Adipocyte (in vitro differentiated cells): ENCODE measurements around the gene KCNK15.

ENCODE experiments used
- DNase-seq: peaks from one replicate; pipeline ENCODE4 v3.0.0-alpha.2; 2015; ENCODE audit warnings: low read depth
- H3K27me3 ChIP-seq: replicated peaks from 2 replicates; pipeline ENCODE4 v1.7.0; 2013; ENCODE audit warnings: mild to moderate bottlenecking, low read length, moderate library complexity; ENCODE audit not compliant: control insufficient read depth, insufficient read depth
- H3K36me3 ChIP-seq: 2 replicates; pipeline ENCODE4 v1.7.0; 2013; ENCODE audit warnings: low read length, mild to moderate bottlenecking, moderate library complexity; ENCODE audit not compliant: control insufficient read depth, insufficient read depth, severe bottlenecking
- H3K4me1 ChIP-seq: 2 replicates; pipeline ENCODE4 v1.7.0; 2013; ENCODE audit warnings: mild to moderate bottlenecking, low read length, moderate library complexity; ENCODE audit not compliant: control insufficient read depth, insufficient read depth
- H3K4me3 ChIP-seq: 2 replicates; pipeline ENCODE4 v1.7.0; 2013; ENCODE audit warnings: mild to moderate bottlenecking, low read length, moderate library complexity
- H3K9ac ChIP-seq: 2 replicates; pipeline ENCODE4 v1.7.0; 2013; ENCODE audit warnings: mild to moderate bottlenecking, low read length, moderate library complexity
- H3K9me3 ChIP-seq: 2 replicates; pipeline ENCODE4 v1.7.0; 2013; ENCODE audit warnings: mild to moderate bottlenecking, low read length, moderate library complexity; ENCODE audit not compliant: control insufficient read depth

Gene KCNK15

DNA sequence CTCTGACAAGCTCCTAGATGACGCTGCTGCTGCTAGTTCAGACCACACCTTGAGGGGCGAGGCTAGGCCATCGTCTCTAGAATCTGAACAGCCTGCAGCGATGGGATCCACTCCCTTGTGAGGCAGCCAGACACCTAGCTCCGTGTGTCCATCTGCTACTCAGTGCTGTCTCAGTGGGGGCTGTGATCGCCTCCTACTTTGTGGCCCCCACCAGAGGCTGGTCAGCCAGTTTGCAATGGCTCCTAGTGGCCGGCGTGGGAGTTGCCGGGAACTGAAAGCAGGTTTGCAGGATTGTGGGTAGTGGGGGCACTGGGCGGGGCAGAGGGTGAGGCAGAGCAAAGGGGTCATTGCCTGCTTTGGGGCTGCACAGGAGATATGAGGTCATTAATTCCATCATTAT, 27.7 kb upstream of the KCNK15 start:
- H3K36me3 ChIP-seq, result peaks cover 5% of the 10 kb centered on the region
- peaks cover 71% of the 10 kb centered on the region for H3K4me1 ChIP-seq
- no peaks in the 10 kb centered on the region for H3K27me3 ChIP-seq
- peak overlapping the region; percentile 65 for H3K4me3 ChIP-seq
- no peak for DNase-seq
- no peaks in the 10 kb centered on the region for H3K9me3 ChIP-seq
- peak overlapping the region; percentile 75 for H3K9ac ChIP-seq

DNA sequence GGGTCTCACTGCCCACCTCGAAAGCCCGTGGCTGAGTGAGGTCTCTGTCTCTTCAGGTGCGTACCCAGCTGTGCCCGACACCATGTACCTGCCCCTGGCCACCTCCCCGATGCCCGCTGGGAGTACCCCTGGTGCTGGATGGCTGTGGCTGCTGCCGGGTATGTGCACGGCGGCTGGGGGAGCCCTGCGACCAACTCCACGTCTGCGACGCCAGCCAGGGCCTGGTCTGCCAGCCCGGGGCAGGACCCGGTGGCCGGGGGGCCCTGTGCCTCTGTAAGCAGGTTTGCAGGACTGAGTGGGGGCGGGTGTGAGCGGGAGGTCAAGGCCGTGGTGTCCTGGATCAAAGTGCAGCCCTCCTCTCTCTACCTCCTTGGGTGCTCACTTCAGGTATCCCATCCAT, 25.8 kb upstream of the KCNK15 start:
- Histone ChIP-seq H3K4me3 (no peak overlapping the region), H3K9ac (peak overlapping the region; percentile 76), H3K27me3 (no peaks in the 10 kb centered on the region), H3K36me3 (peaks cover 11% of the 10 kb centered on the region), H3K9me3 (no peaks in the 10 kb centered on the region), H3K4me1 (peaks cover 63% of the 10 kb centered on the region)
- DNase-seq, result no peak

DNA sequence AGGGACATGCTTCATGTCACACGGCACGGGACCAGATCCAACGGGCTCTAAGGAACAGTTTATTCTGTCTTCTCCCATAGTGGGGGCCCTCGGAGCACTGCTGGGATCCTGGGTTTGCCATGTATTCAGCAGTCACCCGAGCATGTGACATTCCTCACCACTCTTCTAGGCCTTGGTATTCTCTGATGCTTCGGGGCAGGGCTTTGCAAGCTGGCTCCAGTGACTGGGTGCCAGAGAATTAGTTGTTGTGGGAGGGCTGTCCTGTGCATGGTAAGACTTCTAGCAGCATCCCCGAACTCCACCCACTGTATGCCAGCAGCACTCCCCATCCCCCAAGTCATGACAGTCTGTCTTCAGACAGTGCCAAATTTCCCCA, 25.1 kb upstream of the KCNK15 start:
- Histone ChIP-seq H3K9me3 (no peaks in the 10 kb centered on the region), H3K36me3 (peaks cover 11% of the 10 kb centered on the region), H3K9ac (peak overlapping the region; percentile 76), H3K27me3 (no peaks in the 10 kb centered on the region), H3K4me1 (peaks cover 55% of the 10 kb centered on the region), H3K4me3 (peak overlapping the region; percentile 48)
- peak; percentile 80 for DNase-seq

DNA sequence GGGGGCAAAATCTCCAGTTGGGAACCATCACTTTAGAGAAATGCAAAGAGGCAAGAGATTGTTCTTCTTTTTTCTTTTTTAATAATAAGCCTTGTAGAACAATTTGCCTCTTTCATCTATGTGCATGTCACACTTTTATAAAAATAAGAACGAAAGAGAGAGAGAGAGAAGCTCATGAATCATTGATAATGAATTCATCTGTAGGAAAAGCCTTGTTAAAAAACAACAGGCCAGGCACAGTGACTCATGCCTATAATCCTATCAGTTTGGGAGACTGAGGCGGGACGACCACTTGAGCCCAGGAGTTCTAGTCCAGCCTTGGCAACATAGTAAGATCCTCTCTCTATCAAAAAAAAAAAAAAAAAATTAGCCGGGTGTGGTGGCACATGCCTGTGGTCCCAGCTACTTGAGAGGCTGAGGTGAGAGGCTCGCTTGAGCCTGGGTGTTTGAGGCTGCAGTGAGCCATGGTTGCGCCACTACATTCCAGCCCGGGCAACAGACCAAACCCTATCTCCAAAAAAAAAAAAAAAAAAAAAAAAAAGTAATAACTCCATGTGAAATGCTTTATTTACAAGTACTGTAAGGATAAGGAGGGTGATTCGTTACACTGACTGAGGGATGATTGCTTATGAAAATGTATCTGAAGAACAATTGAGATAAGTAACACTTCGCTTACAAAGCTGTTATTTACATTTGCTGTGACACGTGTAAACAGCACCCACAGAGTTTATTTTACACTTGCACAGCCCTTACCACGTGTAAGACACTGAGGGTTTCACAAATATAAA, 24.5 kb upstream of the KCNK15 start:
- peak overlapping the region; percentile 48 for H3K4me3 ChIP-seq
- peak; percentile 81 for DNase-seq
- H3K36me3 ChIP-seq, result peaks cover 11% of the 10 kb centered on the region
- H3K9me3 ChIP-seq, result no peaks in the 10 kb centered on the region
- peak overlapping the region; percentile 76 for H3K9ac ChIP-seq
- no peaks in the 10 kb centered on the region for H3K27me3 ChIP-seq
- peaks cover 49% of the 10 kb centered on the region for H3K4me1 ChIP-seq

DNA sequence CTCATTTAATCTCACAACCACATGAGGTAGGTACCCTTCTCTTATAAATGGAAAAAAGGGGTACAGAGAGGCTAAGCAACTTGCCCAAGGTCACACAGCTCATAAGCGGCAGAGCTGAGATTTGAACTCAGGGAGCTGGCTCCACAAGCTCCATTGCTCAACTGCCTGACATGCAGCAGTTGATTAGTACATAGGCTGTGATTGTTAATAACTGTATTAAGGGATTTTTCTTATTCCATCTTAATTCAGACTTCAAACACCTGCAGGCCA, 23.9 kb upstream of the KCNK15 start:
- Histone ChIP-seq H3K9me3 (no peaks in the 10 kb centered on the region), H3K9ac (peak overlapping the region; percentile 74), H3K27me3 (no peaks in the 10 kb centered on the region), H3K4me1 (peaks cover 44% of the 10 kb centered on the region), H3K4me3 (no peak overlapping the region), H3K36me3 (peaks cover 11% of the 10 kb centered on the region)
- no peak for DNase-seq

DNA sequence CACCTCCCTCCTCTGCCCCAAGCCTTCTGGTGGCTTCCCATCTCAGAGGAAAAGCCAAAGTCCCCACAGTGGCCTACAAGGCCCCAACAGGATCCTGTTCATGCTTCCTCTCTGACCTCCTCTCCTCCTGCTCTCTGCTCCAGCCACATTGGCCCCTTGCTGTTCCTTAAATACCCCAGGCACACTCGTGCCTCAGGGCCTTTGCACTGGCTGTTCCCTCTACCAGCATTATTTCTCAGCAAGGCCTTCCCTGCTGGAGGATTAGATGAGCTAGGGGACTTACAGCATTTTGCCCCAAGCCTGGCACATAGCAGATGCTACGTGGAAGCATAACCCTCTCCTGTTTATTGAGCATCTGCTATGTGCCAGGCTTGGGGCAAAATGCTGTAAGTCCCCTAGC, 22.7 kb upstream of the KCNK15 start:
- Histone ChIP-seq H3K9me3 (no peaks in the 10 kb centered on the region), H3K36me3 (peaks cover 11% of the 10 kb centered on the region), H3K4me1 (peaks cover 34% of the 10 kb centered on the region), H3K4me3 (no peak overlapping the region), H3K9ac (peak overlapping the region; percentile 11), H3K27me3 (no peaks in the 10 kb centered on the region)
- DNase-seq, result no peak

DNA sequence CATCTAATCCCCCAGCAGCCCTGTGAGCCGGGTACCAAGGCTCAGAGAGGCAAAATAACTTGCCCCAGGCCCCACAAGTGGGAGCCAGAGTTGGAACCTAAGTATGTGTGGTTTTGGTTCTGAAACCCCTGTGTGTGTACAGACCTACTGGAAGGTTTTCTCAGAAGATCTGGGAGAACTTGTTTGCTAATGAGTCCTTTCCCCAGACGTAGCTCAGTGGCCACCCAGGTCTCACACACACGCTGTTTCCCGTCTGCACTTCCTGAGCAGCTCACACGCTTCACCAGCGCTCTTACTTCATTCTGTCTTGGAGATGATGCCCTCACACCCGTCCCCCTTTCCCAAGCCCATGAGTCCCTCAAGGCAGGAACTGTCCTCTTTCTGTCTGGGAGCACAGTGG, 22.3 kb upstream of the KCNK15 start:
- no peaks in the 10 kb centered on the region for H3K27me3 ChIP-seq
- no peak overlapping the region for H3K4me3 ChIP-seq
- no peak for DNase-seq
- peaks cover 33% of the 10 kb centered on the region for H3K4me1 ChIP-seq
- peaks cover 11% of the 10 kb centered on the region for H3K36me3 ChIP-seq
- H3K9me3 ChIP-seq, result no peaks in the 10 kb centered on the region
- H3K9ac ChIP-seq, result no peak overlapping the region

DNA sequence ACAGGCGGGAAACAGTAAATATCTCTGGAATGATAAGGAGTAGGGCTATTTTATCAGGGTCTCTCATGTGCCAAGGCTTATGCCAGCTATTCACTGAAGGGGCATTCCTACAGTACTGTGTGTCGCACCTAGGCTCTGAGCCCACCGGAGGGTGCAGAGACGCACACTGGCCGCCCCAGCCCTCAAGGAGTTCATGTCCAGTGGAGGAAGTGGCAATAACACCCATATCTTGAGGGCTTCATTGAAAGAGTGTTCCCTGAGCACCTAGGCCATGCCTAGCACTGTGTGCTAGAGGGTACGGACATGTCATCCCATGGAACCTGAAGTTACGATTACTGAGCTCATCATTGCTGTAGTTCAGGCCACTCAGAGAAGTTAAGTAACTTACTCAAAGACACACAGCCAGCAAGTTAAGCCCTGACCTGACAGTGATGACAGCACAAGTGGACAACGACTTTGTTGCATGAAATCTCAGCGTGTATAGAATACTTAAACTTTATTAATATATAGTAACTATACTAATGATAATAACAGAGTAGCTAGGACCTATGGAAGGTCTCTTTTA, 21.8 kb upstream of the KCNK15 start:
- DNase-seq, result no peak
- no peaks in the 10 kb centered on the region for H3K27me3 ChIP-seq
- H3K9ac ChIP-seq, result no peak overlapping the region
- H3K4me1 ChIP-seq, result peaks cover 33% of the 10 kb centered on the region
- no peaks in the 10 kb centered on the region for H3K9me3 ChIP-seq
- no peak overlapping the region for H3K4me3 ChIP-seq
- peaks cover 11% of the 10 kb centered on the region for H3K36me3 ChIP-seq

DNA sequence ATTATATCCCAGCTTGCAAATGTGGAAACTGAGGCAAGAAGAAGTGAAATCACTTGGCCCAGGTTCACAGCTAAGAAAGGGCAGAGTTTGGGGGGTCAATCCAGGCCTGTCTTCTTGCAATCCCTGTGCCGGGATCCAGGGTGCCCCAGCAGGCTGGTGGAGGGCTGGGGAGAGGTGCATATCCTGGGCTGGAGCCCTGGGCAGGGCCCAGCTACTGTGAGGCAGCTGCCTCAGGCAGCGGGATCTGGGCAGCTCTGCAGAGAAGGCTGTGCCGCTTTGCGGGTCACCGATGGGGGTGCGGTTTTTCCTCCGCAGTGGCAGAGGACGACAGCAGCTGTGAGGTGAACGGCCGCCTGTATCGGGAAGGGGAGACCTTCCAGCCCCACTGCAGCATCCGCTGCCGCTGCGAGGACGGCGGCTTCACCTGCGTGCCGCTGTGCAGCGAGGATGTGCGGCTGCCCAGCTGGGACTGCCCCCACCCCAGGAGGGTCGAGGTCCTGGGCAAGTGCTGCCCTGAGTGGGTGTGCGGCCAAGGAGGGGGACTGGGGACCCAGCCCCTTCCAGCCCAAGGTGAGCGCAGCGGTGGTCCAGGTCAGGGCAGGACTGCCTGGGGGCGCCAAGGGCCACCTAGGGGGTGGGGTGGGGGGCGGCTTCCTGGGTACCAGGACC, 21.1 kb upstream of the KCNK15 start:
- no peaks in the 10 kb centered on the region for H3K9me3 ChIP-seq

DNA sequence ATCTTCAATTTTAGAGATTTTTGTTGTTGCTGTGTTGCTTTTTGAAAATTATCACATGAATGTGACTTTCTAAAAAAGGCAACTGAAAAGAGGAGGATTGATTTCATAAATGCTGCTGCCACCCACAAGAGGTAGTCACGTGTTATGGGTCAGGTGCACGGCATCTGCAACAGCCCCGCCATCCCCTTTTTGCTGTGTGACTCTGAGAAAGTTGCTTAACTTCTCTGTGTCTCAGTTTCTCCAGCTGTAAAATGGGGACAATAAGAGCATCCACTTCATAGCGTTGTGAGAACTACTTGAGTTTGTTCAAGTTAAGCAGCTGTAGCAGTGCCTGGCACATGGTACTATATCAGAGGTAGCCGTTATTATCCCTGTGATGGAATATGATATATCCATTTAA, 19.8 kb upstream of the KCNK15 start:
- no peak for DNase-seq
- Histone ChIP-seq H3K9ac (no peak overlapping the region), H3K27me3 (no peaks in the 10 kb centered on the region), H3K9me3 (no peaks in the 10 kb centered on the region), H3K4me3 (no peak overlapping the region), H3K4me1 (peaks cover 34% of the 10 kb centered on the region), H3K36me3 (peaks cover 11% of the 10 kb centered on the region)

More for the DNA sequence above, 21.1 kb upstream of the KCNK15 start:
- Histone ChIP-seq H3K36me3 (peaks cover 11% of the 10 kb centered on the region), H3K4me1 (peaks cover 37% of the 10 kb centered on the region), H3K9ac (no peak overlapping the region), H3K4me3 (no peak overlapping the region), H3K27me3 (no peaks in the 10 kb centered on the region)
- no peak for DNase-seq

DNA sequence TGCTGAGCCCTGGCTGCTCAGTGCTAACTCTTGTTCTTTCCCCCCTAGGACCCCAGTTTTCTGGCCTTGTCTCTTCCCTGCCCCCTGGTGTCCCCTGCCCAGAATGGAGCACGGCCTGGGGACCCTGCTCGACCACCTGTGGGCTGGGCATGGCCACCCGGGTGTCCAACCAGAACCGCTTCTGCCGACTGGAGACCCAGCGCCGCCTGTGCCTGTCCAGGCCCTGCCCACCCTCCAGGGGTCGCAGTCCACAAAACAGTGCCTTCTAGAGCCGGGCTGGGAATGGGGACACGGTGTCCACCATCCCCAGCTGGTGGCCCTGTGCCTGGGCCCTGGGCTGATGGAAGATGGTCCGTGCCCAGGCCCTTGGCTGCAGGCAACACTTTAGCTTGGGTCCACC, 18.6 kb upstream of the KCNK15 start:
- Histone ChIP-seq H3K9me3 (no peaks in the 10 kb centered on the region), H3K27me3 (no peaks in the 10 kb centered on the region), H3K4me1 (peaks cover 26% of the 10 kb centered on the region), H3K4me3 (no peak overlapping the region), H3K36me3 (peaks cover 7% of the 10 kb centered on the region), H3K9ac (no peak overlapping the region)
- DNase-seq, result no peak
